DLD1 (cell line): ENCODE data around the gene WDR5.

Source experiments
- in situ Hi-C: cut with HindIII; loops from 2 replicates; pipeline ENCODE4 v1.10.0; 2017; ENCODE audit warnings: low sequenced_read_pairs

Gene WDR5

DNA sequence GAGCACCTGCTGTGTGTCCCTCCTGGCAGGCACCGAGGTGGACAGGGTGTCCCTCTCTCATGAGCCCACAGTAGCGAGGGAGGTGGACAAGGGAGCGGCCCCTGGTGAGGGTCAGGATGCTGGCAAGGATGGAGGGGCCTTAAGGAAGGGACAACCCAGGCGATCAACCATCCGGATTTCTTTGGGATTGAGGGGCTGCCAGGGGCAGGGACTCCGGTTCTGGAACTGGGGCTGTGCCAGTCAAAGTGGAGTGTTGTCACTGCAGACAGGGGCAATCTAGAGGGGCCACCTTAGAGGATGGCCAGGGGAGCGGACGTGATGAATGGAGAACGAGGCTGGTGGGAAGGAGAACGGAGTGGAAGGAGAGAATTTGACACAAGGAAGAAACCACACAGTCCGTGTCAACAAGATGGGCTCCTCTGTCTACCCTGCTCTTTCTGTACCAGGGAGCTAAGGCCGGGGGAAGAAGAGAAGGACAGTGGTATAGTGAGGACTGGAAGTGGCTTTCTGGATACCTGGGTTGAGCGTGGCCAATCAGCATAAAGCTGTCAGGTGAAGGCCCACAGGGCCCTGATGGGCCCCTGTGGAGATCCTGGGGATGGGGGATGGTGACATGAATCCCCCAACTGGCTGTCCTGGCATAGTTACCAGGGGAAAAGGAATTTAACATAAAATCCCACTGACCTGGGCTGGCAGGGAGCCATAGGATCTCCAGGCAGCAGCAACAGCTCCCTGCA is 4.2 kb upstream of the WDR5 start:
- in situ Hi-C loops = no loop called here

DNA sequence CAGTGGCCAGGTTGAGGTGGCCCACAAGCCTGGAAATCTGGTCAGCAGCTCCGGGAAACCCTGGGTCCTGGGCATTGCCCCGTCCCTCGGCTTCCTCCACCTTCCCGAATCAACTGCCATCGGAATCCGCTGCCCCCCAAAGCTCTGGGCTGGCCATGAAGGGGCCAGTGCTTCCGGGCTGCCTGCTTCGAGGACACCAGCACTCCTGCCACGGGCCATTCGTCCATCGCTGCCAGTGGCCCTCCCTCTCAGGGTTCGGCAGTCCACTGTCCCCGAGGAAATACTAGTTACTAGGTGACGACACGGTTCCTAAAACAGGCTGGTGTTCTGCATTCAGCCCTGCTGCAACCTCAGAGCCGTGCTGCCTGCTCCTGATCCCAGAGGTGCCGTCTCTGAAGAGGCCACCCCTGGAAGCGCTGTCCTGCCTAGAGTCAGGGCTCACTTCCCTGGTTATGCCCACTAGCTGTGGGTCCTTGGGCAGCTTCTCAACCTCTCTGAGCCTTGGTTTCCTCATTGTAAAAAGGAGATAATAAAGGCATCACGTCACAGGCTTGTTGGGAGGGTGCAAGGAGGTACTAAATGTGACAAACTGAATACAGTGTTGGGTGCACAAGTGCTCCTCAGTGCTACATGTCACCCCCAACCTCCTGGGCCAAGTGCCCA is 3.5 kb upstream of the WDR5 start:
- in situ Hi-C loops = no loop called here

DNA sequence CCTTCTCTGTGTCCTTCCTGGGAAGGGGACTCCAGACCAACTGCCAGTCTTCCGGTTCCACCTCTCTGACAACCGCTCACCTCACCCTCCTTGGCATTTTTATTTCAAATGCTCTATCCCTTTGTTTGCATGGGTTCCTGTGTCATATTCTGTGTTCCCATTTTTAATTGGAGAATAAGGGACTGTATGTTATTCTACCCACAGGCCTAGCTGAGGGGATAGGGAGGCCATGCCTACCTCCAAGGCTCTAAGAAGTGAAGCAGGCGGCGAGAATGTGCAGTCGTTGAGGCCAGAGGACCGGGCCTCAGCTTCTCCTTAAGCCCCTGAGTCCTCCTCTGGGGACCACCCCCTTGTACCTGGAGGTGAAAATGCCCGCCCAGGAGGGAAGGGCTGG is 936 bp upstream of the WDR5 start:
- in situ Hi-C loops = no loop called here

DNA sequence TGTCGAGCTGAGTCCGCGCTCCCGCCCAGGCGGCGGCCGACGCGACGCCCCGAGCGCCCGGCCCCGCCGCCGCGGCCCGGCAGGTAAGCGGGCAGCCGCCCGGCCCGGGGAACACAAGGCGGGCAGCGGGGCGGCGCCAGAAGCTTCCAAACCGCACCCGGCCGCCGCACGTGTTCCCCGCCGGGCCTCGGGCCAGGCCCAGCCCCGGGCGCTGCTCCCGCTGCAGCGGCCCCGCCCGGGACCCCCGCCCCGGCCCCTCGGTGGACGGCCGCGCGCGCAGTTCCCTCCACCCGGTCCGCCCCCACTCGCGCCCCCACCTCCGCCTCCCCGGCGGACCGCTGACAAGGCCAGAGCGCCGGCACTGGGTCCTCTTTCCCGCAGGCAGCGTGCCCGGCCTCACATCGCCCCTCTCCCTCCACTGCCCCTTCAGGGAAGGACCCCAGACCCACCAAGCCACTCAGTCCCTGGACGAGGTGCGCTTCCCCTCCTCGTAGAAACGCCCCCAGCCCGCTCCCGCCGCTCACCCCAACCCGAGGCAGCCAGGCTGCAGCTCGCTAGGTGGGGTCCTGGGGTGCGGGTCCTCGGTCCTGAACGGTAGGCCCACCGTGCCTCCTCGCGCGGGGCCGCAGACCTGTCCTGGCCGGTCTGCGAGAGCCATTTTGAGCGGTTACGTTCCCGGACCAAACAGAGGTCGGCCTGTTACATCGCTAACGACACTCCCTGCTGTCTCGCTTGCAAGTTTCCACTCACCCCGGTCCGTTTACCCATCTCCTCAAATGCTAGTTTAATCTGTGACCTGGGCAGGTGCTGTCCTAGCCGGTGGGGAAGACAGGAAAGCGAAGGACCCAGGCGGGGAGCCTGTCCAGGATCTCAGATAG is 475 bp downstream of the WDR5 start:
- in situ Hi-C loops = no loop called here

DNA sequence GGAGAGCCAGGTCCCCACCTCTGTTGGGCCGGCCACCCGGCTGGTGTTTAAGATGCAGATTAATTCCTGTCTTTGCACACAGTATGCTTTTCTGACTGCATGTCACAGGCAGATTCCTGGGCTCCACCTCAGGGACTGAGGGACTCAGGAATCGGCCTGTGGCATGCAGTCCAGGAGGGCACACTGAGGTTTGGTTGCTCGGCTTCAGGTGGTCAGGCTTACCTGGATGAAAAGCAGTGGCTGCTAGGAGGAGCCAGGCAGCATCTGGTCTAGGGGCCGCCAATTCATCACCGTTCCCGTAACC is 1.1 kb downstream of the WDR5 start:
- in situ Hi-C loops = no loop called here

DNA sequence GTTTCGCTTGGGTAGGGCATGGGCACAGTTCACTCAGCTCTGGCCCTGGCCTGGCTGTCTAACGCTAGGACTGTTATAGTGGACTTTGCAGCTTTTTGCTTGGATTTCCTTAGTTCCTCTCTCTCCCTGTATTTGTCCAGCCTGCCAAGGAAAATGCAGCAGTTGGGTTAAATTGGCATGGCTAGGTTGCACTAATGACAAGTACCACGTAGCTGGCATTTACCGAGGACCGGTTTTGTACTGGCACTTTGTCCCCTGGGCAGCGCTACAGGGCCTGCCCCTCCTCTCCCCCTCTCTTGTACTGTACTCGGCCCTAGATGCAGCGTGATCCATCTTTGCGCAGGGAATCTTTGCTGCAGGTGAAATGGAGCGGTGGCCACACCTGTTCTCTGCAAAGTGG is 2.4 kb downstream of the WDR5 start:
- in situ Hi-C loops = no loop called here

DNA sequence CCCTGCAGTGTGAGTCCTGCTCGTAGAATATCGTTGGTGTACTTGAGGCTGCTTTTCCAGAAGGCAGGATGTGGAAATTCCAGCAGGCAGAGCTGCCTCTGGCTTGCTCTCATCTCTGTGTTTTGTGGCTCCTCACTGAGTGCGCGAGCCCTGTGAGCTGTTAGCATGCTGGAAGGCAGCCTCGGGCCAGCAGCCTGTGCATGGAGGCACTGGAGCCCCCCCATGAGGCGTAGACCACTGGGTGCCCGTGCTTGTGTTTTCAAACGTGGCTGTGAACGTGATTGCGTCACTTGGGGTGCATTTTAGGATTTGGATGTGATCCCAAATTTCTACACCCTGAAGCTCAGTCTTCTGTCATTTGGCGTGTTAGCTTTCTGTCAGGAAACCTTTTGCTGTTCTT is 3.2 kb downstream of the WDR5 start:
- in situ Hi-C loops = no loop called here

DNA sequence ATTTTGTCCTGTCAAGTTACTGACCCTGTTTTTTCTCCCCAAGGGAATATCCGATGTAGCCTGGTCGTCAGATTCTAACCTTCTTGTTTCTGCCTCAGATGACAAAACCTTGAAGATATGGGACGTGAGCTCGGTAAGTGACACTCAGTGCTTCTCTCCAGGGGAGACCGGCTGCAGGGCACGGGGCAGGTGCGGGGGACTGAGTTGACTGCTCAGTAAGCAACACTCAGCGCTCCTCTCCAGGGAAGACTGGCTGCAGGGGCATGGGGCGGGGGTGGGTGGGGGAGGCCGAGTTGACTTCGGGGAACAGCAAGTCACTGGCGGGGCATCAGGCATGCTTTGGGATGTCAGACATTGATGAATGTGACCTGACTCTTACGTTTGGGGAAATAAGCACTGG is 6.0 kb downstream of the WDR5 start:
- in situ Hi-C loops = no loop called here

DNA sequence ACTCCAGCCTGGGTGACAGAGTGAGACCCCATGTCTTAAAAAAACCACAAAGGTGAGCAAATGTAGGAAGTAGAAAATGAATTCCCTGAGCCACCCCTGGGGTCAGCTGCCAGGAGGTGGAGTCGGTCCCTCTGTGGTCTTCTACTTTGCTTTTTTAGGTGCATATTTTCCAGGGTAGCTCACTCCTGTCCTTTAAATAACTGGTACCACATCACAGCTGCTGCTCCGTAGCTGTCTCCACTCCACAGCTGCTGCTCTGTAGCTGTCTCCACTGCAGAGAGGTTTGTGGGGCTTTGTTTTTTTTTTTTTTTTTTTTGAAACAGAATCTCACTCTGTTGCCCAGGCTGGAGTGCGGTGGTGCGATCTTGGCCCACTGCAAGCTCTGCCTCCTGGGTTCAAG is 8.9 kb downstream of the WDR5 start:
- in situ Hi-C loops = no loop called here

DNA sequence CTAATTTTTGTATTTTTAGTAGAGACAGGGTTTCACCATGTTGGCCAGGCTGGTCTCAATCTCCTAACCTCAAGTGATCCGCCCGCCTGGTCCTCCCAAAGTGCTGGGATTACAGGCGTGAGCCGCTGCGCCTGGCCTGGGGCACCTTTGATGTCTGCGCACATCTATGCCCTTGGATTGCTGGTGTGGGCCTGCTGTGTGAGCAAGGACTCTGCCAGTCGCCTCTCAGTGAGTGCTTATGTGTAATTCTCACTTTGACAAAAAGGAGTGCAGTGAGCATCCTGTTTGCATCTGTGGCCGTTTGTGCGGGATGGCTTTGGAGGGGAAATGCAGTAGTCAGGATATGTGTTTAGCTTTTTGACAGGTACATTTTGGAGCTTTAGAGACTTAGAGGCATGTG is 9.4 kb downstream of the WDR5 start:
- in situ Hi-C loops = no loop called here

DNA sequence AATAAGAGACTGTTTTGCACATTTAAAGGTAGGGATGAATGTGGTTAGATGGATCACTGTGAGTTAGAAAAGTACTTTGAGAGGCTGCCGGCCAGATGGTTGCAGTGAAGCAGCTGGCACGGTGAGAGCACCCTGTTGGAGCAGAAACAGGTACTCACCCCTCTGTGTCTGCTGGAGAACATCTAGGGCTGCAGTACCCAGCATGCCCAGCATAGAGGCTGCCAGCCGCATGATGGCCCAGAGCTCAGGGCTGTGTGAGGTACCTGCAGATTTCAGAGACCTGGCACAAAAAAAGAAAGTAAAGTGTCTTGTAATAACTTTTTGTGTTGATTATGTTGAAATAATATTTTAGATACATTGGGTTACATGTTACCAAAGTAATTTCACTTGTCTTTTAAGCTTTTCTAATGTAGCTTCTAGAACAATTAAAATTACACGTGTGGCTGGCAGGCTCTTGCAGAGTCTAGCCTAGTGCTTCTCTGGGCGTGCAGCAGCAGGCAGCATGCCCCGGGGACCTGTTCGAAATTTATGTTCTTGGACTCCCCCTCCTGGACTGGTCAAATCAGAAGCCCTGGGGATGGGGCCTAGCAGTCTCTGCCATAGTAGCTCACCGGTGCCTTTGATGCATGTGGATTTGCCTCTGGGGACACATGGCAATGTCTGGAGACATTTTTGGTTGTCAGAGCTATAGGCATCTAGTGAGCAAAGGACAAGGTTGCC is 11.1 kb downstream of the WDR5 start:
- in situ Hi-C loops = no loop called here

DNA sequence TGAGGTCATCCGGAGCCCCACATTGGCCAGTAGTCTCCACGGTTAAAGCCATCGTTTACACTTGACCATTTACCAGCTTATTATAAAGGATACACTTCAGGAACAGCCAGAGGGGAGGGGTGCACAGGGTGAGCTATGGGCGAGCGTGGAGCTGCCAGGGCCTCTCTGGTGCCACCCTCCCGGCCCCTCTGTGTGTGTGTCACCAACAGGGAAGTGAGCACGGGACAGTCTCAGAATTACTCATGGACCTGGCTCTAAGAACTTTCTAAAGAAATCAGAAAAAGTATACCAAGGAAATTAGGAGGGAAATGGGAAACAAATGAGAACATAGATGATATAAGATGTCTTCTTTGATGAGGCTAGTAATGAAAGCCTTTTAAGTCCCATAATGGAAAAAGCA is 13.5 kb downstream of the WDR5 start:
- in situ Hi-C loops = no loop called here

DNA sequence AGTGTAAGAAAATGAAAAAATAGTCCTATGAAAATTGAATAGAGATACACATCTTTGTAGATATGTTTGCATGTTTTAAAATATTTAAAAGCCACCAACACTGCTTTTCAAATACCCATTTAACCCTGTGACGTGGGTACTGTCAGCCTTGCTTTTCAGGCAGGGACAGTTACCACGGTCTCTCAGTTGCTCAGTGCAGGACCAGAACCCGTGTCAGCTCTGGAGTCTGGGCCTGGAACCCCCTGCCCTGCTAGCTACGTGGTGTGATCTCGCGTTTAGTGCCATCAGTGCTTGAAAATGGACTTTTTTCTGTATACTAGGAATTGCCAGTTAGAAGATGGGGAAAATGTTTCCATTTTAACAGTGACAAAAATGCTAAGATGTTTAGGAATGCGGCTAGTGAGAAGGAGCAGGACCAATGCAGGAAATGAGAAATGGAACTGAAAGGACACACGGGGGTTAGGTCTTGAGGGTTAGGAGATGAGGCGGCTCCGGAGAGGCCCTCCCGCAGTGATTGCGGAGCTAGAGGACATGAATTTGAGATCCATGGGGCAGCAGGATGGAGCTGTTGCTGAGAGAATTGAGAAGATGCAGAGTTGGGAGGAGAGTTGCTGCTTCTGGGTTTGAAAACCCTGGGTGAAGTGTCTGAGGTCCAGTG is 14.8 kb downstream of the WDR5 start:
- in situ Hi-C loops = no loop called here

DNA sequence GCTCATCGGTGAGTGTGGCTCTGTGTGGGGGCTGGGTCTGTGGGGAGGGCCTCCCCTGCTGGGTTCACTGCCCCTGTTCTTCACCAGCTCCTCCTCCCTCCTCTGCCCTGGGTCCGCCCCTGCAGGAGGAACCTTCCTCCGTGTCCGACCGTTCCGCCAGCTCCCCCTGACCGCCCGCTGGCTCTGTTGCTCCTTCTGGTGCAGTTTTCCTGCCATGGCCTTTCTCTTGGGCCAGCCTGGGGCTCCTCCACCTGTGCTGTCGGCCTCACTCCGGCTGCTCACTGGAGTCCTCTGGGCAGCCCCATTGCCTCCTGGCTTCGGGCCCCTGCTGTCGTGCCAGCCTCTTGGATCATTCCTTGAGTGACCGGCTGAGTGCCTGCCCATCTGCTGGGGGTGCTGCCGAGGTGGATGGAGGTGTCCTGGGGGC is 16.2 kb downstream of the WDR5 start:
- in situ Hi-C loops = no loop called here

DNA sequence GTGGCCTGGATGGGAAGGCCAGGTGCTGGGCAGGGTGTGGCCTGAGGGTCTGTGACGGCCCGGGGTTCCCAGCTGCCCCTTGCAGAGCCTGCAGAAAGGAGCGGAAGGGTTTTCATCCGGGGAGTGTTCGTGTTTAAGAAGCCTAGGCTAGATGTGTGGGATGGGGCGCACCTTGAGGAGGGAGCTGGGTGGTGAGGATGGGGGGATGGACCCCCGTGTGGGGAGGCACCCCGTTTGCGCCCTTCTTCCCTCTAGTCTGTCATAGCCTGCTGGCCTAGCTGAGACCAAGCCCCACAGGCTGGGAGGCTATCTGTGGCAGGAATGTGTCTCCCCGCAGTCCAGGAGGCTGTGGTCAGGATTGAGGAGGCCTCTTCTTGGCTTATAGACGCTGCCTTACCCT is 16.6 kb downstream of the WDR5 start:
- in situ Hi-C loops = no loop called here

DNA sequence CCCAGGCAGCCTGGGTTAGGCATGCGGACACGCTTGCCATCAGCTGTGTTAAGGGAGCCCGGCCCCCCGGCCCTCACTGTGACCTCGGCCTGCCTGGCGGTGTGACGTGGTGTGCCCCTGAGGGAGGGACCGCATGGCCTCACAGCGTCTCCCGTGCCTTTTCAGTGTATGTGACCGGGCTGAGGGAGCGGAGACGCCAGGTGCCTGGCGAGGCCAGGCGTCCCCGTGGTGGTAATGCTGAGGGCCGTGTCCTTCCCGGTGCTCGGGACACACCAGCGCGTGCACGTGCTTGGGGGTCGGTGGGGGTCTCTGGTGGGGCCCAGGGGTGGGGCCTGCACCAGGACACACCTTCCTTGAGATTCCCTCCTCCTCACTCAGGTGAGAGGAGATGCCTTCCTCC is 17.6 kb downstream of the WDR5 start:
- in situ Hi-C loops = no loop called here

DNA sequence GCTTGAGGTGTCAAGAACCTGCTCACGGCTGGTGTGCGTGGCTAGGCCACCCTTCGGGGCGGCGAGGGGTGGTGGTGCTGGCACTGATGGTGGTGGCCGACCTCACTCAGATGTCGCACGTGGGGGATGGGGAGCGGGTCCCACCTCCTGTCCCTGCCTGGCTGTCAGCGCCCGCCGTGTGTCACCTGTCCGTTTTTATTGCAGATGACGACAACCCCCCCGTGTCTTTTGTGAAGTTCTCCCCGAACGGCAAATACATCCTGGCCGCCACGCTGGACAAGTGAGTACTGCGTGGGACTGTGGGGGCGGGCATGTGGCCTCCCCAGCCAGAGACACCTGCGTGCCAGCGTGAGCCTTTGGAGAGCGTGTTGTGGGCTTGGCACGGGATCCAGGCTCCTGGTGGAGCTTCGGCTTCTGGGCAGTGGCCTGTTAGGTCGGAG is 18.4 kb downstream of the WDR5 start:
- in situ Hi-C loops = no loop called here

DNA sequence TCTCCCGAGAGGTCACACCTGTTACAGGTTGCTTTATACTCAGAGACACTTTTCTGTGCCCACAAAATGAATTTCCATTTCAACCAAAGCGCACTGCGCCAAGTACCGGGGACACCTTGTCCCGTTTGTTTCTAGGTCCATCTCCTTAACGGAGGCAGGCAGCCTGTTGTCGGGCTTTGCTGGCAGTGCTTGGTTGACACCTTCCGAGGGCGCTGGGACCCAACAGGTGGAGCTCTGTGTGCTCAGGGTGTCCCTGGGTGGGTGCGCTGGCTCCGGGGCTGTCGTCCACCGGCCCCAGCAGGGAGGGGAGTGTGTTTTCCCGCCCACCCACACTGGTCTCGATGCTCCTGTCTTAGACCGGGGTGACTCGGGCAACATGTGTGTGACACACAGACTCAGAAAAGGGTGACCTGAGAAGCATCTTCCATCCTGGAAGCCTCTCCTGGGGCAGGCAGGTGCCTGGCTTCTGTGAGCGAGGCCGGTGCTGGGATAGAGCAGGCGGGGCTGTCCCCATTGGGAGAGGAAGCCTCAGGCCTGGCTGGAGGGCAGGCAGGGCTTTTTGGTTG is 20.0 kb downstream of the WDR5 start:
- in situ Hi-C loops = no loop called here

DNA sequence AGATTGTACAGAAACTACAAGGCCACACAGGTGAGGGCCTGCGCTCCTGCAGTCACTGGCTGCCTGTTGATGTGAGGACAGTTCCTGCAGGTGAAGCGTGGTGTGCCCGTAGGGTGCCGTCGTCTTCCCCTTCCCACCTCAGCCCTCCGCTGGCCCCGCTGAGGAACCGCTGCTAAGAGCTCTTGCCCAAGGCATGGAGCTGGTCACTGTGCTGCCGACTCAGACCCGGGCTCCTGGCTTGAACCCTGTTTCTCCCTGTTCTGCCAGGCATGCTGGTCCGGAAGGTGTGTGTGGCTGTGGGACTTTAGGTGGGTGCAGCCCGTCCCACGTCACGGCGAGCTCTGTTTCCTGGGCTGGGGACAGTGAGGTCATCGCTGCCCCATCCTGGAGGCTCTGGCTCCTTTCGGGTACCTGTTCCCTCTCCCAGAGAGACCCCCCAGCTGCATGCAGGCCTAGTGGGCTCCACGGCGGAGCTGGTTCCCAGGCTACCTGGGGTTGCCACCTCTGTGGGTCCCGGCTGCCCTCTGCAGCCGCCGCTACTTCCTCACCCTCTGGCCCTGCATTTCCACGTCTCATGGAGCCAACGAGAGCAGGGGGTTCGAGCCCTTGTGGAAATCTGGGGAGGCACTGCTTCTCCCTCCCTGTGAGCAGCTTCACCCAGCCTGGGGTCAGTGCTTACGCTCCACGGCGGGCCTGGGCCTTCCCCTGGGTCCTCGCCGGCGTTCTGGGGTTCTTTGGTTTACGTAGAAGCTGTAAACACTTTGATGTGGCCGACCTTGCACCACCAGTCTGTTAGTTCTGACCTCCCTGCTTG is 20.9 kb downstream of the WDR5 start:
- in situ Hi-C loops = no loop called here
